Iris pigment epithelial cell (primary cell): ENCODE measurements around the gene FAAP100.
A peak's percentile ranks its signal among the peaks of the same experiment; 100 is the strongest.

Source experiments
- DNase-seq: peaks from one replicate; pipeline ENCODE4 v3.0.0-alpha.2; 2011; ENCODE audit warnings: low read depth

The FAAP100 gene

DNA sequence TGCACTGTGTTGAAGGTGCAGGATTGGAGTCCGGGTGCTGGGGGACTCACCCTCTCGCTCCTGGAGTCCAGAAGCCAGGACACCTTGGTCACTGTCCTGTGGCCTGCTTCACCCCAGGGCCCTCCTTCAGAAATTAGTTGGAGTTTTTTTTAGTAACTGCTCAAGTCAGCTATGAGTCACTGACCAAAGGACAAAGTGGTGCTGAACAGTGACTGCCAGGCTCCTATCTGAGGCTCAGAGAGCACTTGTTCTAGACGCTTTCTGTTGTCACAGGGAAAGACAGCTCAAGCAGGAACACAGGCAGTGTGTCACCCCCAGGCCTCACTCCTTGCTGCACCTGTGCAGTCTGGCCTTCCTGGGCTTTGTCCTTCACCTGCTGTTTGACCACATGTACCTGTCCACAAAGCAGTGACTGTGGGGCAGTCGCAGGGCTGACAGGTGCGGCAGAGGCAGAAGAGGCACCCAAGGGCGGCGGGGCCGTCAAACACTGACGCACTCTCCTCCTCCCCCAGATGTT, 4.1 kb upstream of the FAAP100 start:
- DNase-seq: no peak

DNA sequence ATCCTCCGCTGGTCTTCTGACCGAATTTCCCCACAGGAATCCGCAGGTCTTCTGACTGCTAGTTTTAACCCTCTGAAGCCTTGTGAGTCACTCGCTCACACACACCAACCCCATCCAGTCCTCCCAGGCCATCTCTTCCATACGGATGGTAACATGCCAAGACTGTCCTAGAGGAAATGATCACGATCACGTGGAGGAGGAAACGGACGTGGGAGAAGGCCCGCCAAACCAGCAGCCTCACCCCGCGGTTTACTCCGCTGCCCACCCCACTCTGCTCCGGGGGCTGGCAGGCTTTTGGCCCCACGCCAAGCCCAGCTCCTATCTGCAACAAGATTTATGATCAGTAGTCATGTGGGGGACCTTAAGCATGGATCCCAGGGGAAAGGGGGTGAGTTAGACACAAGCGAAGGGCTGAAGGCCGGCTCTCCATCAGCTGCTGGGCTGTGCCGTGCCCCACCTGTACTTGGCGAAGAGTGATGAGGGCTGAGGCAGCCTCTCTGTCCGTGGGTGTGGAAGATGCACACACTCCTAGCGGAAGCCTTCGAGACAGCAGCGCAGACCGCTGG, 1.5 kb upstream of the FAAP100 start:
- peak; percentile 95 for DNase-seq

DNA sequence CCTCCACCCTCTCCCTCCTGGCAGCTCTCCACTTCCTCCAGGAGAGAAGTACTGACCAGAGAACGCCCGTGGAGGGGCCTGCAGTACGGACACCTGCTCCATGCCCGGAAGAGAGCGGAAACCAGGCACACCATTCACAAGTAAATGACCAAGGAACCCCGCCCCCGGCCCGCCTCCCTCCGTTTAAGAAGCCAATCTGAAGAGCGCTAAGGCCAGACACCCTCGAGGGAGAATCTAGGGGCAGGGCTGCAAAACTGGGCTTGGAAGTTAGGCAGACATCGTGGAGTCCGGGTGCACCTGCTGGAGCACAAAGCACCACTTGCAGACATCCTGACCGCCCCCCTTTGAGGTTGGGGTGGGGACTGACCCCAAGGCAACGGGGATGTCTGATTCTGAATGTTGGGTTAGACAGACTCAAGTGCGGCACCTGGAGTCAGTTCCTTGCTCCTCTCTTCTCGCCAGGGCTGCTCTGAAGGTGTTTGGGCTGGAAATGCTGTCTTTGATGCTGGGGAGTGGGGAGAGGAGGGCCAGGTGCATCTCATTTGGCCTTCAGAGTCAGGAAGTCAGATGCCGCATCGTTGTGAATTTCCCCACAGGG, 964 bp upstream of the FAAP100 start:
- peak; percentile 82 for DNase-seq

DNA sequence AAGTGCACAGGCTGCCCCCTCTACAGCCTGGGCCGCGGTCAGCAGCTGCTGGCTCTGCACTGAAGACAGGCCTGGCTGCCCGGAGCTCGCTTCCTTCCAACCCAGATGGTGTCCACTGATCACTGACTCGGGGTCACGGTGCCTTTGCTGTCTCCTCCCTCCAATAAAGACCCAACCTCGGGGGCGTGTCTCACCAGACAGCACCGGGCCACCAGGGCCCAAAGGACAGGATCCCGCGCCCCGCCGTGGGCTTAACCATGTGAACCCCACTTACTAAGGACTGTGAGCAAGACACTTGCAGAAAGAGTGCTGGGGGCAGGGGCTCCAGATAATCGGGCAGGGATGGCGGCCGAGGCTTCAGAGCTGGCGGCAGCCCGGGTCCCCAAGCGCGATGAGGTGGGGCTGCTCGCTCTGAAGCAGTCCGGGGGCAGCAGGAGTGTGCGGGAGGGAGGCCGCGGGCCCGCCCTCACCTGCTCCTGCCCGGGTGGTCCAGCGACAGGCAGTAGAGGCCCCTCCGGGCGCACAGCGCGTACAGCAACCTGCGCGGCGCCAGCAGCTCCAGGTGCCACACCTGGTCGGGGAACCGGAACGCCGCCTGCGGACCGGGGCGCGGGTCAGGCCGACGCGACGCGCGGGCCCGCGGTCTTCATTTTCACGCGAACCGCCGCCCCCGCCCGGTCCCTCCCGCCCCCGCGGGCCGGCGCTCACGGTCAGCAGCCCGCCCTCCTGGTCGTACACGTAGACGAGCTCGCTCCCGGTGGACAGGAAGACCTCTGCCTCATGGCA, 502 bp downstream of the FAAP100 start:
- DNase-seq: no peak

DNA sequence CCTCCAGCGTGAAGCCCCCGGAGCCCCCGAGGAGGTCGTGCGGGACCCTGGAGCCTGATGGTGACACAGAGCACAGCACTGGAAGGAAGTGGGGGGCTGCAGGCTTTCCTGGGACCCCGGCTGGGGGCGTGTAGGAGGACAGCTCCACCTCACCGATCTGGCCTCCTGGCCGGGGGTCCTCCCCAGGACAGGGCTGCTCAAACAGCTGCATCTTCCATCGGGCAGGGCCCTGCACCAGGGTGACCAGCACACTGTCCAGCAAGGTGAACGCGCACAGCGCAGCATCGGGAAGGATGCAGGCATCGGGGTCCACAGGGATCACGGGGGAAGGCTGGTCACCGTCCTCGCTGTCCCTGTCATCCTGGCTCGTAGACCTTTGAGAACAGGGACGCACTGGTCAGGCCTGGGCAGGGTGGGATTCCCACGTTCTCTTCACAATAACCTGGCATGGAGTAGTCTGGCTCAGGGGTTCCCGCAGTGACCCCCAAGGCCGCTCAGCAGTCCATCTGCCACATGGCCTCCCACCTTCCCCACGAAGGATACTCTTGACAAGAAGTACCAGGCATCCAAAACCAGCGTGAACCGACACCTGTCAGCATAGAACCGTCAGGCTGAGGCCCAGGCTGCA, 1.2 kb downstream of the FAAP100 start:
- no peak for DNase-seq

DNA sequence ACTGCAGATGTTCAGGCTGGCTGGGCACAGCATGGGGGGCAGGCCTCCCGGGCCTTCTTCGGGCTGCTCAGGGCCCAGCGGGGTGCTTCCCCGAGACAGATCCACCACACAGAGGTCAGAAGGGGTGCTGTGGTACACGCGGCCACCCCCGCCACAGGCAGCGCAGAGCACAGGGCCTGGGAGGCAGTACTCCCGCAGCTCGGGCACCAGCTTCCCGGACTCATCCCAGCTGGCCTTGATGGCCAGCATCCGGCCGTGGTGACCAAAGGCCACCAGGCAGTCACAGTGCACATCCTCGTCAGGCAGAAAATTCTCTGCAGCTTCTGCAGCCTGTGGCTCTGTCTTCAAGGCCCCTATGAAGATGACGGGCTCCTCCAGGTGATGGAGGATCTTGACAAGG, 1.9 kb downstream of the FAAP100 start:
- no peak for DNase-seq

DNA sequence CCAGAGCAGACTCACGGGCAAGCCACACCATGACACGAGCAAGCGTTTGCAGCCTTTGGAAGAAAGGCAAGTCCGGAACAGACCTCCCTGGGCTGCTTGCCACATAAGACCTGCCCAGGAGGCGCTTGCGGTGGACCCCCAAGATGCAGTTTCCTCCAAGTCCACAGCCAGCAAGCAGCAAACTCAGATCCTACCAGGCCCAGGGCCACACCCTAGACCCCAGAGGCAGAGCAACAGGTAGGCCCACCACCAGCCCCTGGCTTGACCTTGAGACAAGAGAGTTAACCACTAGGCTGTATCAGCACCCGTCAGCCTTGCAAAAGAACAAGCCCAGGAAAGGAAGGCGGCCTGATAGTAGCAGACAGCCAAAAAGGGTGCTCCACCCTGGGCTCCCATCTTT, 2.3 kb downstream of the FAAP100 start:
- no peak for DNase-seq

DNA sequence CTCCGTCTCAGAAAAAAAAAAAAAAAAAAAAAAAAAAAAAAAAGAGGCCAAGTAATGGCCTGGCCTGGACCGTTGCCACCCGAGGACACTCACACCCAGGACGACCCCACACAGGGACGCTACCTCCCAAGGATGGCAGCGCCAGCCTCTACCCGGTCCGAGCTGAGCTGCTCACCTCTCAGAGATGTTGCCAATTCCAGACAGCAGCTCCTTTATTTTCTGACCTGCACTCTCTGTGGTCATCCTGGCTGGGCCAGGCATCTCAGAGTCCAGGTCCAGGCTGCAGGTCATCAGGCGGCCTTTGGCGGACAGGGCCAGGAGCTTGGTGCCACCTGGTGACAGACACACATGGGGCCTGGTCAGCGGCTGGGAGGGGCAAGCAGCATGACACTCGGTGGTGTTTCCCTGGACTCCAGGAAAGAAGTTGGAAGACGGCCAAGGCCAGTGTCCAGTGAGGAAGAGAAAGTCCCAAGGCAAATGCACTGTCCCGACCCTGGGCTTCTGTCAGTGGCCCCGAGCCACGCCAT, 3.1 kb downstream of the FAAP100 start:
- DNase-seq: no peak

DNA sequence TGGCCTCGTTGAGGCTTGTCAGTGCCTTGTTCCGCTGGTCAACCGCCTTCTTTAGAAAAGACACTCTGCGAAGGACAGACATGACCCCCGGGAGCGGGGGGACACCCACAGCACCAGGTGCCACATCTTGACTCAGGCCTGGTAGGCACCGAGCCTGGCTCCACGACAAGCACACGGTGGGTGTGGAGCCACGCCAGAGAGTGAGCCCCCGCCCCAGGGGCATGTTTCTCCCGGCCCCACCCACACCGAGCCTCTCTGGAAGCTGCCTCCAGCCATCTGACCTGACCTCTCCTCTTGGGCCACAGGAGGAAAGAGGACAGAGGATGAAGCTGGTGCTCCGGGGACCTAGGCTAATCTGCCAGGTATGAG, 4.6 kb downstream of the FAAP100 start:
- no peak for DNase-seq

DNA sequence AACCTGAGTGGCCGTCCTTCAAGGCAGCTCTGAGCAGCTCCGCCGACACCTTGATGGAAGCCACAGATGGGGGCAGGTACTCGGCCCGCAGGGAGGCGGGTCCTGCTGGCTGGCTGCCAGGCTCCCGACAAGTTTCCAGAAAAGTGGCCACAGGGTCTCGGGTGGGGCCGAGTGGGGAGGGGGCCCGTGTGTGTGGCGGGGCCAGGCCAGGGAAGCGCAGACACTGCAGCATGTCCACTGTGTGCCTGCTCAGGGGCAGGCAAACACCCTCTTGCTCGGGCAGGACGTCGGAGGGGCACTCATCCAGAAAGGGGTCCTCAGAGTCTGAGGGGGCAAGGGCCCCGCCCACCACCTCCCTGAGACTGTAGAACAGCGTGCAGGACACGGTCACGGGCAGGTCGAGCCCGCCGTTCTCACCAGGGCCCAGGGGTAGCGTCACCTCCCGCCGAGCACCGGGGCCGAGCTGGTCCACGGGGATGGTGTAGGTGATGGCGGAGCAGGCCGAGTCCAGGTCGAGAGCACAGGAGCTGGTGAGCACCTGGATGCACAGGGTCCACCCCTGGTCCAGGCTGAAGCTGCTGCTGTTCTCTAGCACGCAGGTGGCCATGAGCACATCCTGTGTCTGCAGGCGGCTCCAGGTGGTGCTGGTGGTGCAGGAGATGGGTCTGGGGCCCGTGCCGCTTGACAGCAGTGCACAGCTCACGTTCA, 5.1 kb downstream of the FAAP100 start:
- no peak for DNase-seq

DNA sequence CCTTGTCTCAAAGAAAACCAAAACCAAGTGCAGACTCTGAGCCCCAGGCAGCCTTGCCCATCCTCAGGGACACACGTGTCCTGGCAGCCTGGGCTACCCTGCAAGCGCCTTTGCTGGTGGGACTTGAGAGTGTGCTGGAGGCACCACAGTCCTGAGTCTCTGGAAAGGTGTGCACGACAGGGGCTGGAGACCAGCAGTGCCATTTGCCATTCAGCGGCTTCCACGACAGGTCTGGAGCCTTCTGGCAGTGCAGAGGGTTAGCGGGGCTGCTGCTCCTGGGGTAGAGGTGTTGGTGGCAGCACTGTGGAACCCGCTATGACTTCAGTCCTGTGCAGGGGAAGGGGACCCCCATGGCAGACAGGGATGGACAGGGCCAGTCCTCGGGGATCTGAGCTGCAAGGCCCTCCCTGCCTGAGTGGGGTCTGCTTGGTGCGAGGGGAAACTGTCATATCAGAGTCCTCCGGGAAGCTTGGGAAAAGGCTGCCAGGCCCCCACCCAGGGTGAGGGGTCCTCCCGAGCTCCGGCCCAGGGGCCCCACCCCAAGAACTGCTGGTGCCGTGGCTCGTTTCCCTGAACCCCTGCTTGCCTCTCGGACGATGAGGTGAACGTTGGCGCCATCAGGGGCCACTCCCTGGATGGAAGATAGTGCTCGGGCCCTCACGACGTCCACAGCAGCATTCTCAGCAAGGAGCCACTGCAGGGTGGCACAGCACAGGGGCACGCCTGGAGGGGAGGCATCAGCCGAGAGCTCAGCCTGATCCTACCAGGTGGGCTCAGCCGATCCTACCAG, 6.8 kb downstream of the FAAP100 start:
- no peak for DNase-seq

DNA sequence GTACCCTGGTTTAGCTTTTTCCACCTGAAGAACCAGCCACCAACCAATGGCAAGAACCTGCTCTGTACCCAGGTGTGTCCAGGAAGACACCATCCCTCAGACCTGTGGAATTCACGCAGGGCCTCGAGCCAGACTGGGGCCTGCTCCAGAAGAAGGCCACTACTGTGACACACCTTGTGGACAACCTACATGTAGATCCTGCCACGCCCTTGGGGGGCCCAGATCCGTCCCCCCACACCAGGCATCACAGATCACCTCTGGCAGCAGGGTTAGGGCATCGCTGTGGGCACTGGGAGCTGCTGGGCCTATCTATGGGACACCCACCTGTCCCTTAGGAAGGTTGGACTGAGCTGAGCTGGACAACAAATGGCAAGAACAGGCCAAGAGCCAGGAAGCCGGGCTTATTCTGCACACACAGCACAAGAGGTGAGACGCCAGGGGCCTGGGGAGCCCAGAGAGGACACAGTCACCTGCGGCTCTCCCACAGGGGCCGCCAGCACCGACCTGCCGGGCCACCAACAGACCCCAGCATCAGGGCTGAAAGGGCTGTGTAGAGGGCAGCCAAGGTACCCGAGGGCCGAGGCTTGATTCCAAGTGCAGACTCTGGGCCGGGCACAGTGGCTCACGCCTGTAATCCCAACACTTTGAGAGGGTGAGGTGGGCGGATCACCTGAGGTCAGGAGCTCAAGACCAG, 7.7 kb downstream of the FAAP100 start:
- no peak for DNase-seq

DNA sequence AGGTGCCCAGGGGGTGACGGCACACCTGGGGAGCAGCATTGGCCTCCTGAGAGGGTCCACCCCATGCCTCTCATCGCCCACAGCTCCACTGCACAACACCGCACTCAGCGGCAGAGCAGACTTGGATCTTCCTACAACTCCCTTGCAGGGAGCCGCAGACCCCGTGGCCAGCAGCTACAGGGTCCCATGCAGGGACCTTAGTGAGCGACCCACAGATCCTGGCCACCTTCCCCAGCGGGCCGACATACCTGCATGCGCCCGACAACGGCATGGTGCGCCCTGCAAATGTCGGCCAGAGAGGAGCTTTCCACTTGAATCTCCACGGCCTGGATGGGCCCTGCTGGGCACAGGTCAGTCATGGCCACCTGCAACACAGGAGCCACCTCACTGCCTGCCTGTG, 8.4 kb downstream of the FAAP100 start:
- DNase-seq: no peak

DNA sequence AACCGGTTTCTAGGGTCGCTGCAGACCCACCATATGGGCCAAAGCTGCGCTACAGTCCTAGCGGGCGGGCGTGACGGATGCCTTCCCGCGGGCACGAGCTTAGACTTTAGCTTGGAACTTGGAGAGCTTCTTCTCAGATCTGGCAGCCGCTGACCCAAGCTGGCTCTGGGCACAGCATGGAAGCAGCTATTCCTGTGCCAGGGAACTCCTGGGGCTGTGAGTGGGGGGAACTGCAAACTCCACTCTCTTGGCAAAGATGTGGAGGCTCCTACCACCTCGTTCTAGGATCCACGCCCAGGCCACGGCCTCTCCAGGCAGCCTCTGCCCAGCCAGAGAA, 8.8 kb downstream of the FAAP100 start:
- no peak for DNase-seq

DNA sequence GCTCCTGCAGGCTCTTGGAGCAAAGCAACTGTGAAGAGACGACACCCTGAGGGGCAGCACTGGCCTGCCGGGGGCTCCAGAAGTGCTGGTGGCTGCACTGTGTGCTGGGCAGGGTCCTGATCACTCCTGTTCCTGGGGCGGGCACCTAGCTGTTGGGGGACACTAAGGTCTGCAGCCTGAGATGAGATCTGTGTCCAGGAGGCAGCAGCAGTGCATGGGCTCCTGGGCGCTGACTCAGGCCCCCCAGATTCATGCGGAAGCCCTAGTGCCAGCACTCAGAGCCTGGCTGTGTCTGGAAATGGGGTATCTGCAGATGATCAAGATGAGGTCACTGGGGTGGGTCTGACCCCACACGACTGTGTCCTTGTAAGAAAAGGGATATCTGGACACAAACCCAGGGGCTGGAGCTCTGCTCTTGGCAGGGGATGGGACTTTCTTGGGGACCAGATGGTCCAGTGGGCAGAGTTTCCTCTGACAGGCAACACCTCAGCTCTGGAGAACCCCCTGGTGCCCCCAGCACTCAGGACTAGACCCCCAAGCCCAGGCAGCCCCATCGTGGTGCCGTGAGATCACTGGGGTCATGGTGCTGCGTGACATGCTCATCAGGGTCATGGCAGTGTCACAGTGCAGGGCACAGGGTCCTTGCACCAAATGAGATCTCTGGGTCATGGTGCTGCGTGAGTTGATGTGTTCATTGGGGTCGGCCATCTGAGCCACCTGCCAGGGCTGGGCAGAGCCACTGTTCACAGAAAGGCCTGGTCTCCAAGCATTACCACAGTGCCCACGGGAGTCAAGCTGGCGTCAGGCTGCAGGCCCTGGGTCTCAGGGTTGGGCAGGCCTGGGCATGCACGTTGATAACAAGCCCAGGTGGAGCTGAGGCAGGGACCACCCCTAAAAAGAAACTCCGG, 9.5 kb downstream of the FAAP100 start:
- no peak for DNase-seq

DNA sequence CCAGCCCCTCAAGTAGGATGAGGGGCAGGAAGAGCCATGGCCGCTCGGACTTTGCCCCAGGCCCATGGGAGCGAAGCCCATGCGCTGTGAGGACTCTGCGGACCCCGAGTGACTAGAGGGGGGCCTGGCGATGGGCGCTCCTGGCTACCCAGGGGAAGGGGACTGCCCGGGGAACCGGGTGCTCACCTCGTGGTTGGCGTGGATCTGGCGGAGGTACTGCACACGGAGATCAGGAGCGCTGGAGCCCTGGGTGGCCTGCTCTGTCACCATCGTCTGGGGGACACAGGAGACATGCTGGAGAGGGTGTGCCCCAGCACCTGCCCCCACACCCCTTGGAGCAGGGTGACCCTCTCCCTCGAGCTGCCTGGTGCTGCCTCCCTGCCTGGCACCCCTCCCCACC, 11.0 kb downstream of the FAAP100 start:
- DNase-seq: no peak

DNA sequence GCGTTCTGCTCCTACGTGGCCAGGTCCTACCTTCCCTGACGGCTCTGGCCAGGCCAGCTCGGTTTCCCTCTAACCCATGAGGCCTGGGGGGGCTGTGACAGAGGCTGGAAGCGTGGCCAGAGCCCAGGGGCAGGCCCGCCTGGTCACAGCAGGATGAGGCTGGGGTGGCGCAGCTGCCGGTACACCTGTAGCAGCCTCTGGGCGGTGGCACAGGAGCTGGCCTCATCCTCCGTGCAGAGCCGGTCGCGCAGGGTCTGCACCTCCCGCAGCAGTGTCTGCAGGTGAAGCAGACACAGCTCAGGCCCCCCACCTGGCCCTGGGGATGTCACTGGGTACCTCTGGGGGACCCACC, 11.5 kb downstream of the FAAP100 start:
- no peak for DNase-seq

DNA sequence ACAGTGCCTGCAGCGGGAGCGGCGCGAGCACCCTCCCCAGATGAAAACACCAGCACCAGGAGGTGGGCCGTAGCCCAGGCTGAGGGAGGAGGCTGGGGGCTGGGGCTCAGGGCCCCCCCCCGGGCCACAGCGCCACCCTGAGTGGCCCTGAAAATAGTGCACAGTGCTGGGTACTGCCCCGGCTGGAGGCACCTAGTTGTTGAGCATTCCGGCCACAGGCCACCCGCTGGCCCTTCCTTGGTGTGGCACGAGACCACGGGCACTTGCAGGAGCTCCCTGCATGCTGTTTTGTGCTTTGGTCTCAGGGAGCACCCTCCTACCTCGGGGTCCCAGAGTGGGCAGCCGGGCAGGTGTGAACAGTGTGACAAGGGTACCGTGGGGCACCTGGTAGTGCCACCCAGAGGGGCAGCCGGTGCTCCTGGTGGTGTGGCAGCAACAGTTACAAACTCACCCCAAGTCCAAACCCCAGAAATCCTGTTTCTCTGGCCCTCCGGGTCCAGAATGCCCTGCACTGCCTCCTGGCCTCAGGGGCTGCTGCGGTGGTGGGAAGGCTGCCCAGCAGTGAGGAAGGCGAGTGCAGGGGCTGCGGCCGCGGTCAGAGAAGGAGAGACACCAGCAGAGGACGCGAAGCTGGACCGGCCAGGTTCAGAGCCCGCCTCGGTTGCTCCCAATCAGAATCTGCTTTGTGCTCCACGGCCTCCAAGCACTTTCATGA, 12.0 kb downstream of the FAAP100 start:
- no peak for DNase-seq

DNA sequence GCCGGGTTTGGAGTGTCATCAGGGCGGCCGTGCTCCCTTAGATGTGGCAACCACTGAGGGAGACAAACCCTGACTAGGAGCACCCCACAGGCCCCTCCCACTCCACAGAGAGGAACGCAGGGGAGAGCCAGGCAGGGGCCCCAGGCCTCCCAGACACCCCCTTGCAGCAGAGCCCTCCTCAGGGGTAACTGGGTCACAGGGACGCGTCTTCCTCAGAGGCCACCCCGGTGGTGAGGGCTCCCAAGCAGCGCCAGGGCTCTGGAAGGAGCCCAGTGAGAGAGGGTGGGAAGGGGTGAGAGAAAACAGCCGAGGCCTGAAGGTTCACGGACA, 12.6 kb downstream of the FAAP100 start:
- DNase-seq: no peak
